ENCODE results near the gene LIPC. TPM values are rescaled to one million over a fixed set of nuclear protein-coding genes. Genes with fewer than 3 reads are reported as not detected.

The LIPC gene
- total and polyA plus RNA-seq, 7 experiments from 2014 or later = 0.46 to 5.1 (median 0.77) TPM

DNA sequence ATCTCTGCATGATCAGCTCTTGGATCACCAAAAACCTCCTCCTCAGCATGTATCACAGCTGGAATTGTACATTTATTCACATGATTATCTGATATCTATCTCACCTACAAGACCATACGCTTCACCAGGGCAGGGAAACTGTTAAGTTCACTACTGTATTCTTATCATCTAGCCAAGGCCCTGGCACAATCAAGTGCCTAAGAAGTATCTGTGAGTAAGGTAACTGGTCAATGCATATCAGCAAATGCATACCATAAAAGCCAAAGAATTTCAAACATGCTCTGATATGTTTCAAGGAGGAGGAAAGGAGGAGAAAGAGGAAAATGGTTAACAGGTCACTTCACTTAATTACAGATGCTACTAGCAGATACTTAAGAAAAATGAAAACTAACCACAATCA is 158.4 kb downstream of the LIPC start:
- POLR2A ChIA-PET = no interaction called here
- intact Hi-C loops (cut with micrococcal nuclease) = no loop called here
- no peak overlapping the region for H3K4me3 ChIP-seq (ENCODE audit: low read length)
- peaks cover 0 to 5% of the 10 kb centered on the region in 2 donors for H3K4me1 ChIP-seq (ENCODE audit: control insufficient read depth in 2 of 2, insufficient read depth in 2 of 2, low read length in 2 of 2)
- H3K27me3 Mint-ChIP-seq = no peaks in the 10 kb centered on the region
- H3K27ac ChIP-seq (ENCODE audit: low read depth, low read length) = no peak overlapping the region
- no peak for DNase-seq
- no peaks in the 10 kb centered on the region for H3K27me3 ChIP-seq (ENCODE audit: control insufficient read depth in 2 of 2, insufficient read depth in 2 of 2, low read length in 2 of 2)
- H3K9me3 Mint-ChIP-seq = no peaks in the 10 kb centered on the region
- H3K36me3 ChIP-seq (ENCODE audit: control insufficient read depth in 2 of 3, insufficient read depth in 3 of 3, low read length in 3 of 3) = peaks cover 0 to 3% (median 0%) of the 10 kb centered on the region in 3 experiments
- ATAC-seq = no peak
- H3K27ac Mint-ChIP-seq = peak overlapping the region in 4 of 9 donors; percentile 4 to 45 (median 19)
- H3K36me3 Mint-ChIP-seq = peaks cover 0 to 33% (median 8%) of the 10 kb centered on the region in 5 donors
- peaks cover 5 to 35% (median 10%) of the 10 kb centered on the region in 7 donors for H3K4me1 Mint-ChIP-seq
- H3K4me3 Mint-ChIP-seq = no peak overlapping the region
- CTCF ChIA-PET = no interaction called here
- H3K9me3 ChIP-seq (ENCODE audit: control insufficient read depth in 2 of 3, low read length in 3 of 3) = no peaks in the 10 kb centered on the region

DNA sequence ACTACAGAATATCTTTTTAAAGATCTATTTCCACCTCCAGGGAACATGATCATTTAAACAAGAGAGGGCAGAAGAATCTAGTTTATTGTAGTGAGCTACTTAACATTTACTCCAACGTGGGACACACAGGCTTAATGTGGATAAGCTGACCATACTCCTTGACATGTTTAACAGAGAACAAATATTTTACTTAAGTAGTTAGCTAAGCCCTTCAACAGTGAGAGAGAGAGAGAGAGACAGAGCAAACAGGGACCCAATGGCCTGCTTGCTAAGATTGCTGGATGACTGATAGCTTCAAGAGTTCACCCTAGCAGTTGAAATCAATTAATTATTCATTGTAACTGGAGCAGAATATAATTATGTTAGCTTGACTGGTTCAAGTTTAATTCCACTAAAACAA is 159.1 kb downstream of the LIPC start:
- intact Hi-C loops (cut with micrococcal nuclease) = no loop called here
- Mint-ChIP-seq H3K4me1 (peaks cover 0 to 34% (median 5%) of the 10 kb centered on the region in 7 donors), H3K9me3 (no peaks in the 10 kb centered on the region), H3K36me3 (peaks cover 0 to 33% (median 10%) of the 10 kb centered on the region in 5 donors), H3K27ac (peak overlapping the region in 4 of 9 donors; percentile 0 to 29 (median 16)), H3K4me3 (no peak overlapping the region), H3K27me3 (no peaks in the 10 kb centered on the region)
- no peaks in the 10 kb centered on the region for H3K27me3 ChIP-seq (ENCODE audit: control insufficient read depth in 2 of 2, insufficient read depth in 2 of 2, low read length in 2 of 2)
- CTCF ChIA-PET = no interaction called here
- H3K9me3 ChIP-seq (ENCODE audit: control insufficient read depth in 2 of 3, low read length in 3 of 3) = no peaks in the 10 kb centered on the region
- no peaks in the 10 kb centered on the region for H3K4me1 ChIP-seq (ENCODE audit: control insufficient read depth in 2 of 2, insufficient read depth in 2 of 2, low read length in 2 of 2)
- no peak overlapping the region for H3K4me3 ChIP-seq (ENCODE audit: low read length)
- ATAC-seq = no peak
- no peak overlapping the region for H3K27ac ChIP-seq (ENCODE audit: low read depth, low read length)
- POLR2A ChIA-PET = interaction anchor here (0.7 kb wide), 2 partner anchors 156 to 294 kb away, joined by 3 to 5 read pairs; no protein-coding TSS in a partner anchor
- no peak for DNase-seq
- peaks cover 0 to 3% (median 0%) of the 10 kb centered on the region in 3 experiments for H3K36me3 ChIP-seq (ENCODE audit: control insufficient read depth in 2 of 3, insufficient read depth in 3 of 3, low read length in 3 of 3)

DNA sequence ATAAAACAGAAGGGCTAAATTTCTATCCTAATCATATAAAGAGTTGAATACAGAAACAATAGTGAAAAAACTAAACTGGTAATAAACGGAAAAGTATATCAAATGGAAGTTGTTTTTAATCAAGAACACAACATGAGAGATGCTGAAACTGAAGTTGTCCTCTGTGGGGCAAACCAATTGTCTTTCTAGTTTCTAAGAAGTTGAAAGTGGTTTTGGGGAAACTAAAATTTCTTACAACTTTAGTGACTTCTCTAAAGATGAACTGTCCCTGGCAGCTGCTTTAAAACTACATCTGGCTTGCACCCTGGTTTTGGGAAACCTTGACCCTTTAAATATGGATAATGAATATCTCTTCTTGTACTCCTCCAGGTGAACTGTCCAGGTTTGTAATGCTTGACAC is 162.1 kb downstream of the LIPC start:
- ChIA-PET CTCF (no interaction called here), POLR2A (no interaction called here)
- Histone ChIP-seq H3K27ac (ENCODE audit: low read depth, low read length) (no peak overlapping the region), H3K36me3 (ENCODE audit: control insufficient read depth in 2 of 3, insufficient read depth in 3 of 3, low read length in 3 of 3) (peaks cover 0 to 14% (median 0%) of the 10 kb centered on the region in 3 experiments), H3K9me3 (ENCODE audit: control insufficient read depth in 2 of 3, low read length in 3 of 3) (no peaks in the 10 kb centered on the region), H3K4me1 (ENCODE audit: control insufficient read depth in 2 of 2, insufficient read depth in 2 of 2, low read length in 2 of 2) (no peaks in the 10 kb centered on the region), H3K4me3 (ENCODE audit: low read length) (no peak overlapping the region), H3K27me3 (ENCODE audit: control insufficient read depth in 2 of 2, insufficient read depth in 2 of 2, low read length in 2 of 2) (no peaks in the 10 kb centered on the region)
- intact Hi-C loops (cut with micrococcal nuclease) = no loop called here
- ATAC-seq (no peak), DNase-seq (no peak)
- H3K4me3 Mint-ChIP-seq = peak overlapping the region in 1 of 10 donors; percentile 16
- peak overlapping the region in 1 of 9 donors; percentile 16 for H3K27ac Mint-ChIP-seq
- no peaks in the 10 kb centered on the region for H3K9me3 Mint-ChIP-seq
- peaks cover 0 to 41% (median 5%) of the 10 kb centered on the region in 7 donors for H3K4me1 Mint-ChIP-seq
- no peaks in the 10 kb centered on the region for H3K27me3 Mint-ChIP-seq
- peaks cover 7 to 49% (median 20%) of the 10 kb centered on the region in 5 donors for H3K36me3 Mint-ChIP-seq

DNA sequence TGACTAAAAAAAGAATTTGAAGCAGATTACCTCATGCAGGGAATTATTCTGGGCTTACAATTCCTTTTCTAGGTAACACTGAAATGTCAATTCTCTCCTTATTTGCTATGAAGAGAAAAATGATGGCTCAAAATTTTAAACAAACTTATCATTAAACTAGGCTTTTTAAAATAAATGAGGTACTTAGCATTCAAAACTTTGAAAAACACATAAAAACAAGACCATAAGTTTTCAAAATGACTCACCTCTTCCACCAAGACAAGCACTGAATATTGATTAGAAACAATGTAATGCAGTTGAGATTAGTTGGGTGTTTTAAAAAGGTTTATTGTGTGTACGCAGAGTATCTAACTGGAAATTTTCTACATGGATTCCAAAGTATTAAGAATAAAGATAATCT is 163.1 kb downstream of the LIPC start:
- no peak overlapping the region for H3K4me3 Mint-ChIP-seq
- H3K27me3 Mint-ChIP-seq = no peaks in the 10 kb centered on the region
- H3K4me1 Mint-ChIP-seq = peaks cover 0 to 41% (median 4%) of the 10 kb centered on the region in 7 donors
- H3K27ac Mint-ChIP-seq = peak overlapping the region in 2 of 9 donors; percentile 30 to 42
- intact Hi-C loops (cut with micrococcal nuclease) = no loop called here
- Histone ChIP-seq H3K4me1 (ENCODE audit: control insufficient read depth in 2 of 2, insufficient read depth in 2 of 2, low read length in 2 of 2) (no peaks in the 10 kb centered on the region), H3K36me3 (ENCODE audit: control insufficient read depth in 2 of 3, insufficient read depth in 3 of 3, low read length in 3 of 3) (peaks cover 0 to 14% (median 0%) of the 10 kb centered on the region in 3 experiments), H3K4me3 (ENCODE audit: low read length) (no peak overlapping the region), H3K27ac (ENCODE audit: low read depth, low read length) (no peak overlapping the region), H3K9me3 (ENCODE audit: control insufficient read depth in 2 of 3, low read length in 3 of 3) (no peaks in the 10 kb centered on the region), H3K27me3 (ENCODE audit: control insufficient read depth in 2 of 2, insufficient read depth in 2 of 2, low read length in 2 of 2) (no peaks in the 10 kb centered on the region)
- peaks cover 7 to 51% (median 20%) of the 10 kb centered on the region in 5 donors for H3K36me3 Mint-ChIP-seq
- CTCF ChIA-PET = no interaction called here
- ATAC-seq = no peak
- DNase-seq = no peak
- peaks cover 0 to 3% (median 0%) of the 10 kb centered on the region in 11 donors for H3K9me3 Mint-ChIP-seq
- POLR2A ChIA-PET = no interaction called here

DNA sequence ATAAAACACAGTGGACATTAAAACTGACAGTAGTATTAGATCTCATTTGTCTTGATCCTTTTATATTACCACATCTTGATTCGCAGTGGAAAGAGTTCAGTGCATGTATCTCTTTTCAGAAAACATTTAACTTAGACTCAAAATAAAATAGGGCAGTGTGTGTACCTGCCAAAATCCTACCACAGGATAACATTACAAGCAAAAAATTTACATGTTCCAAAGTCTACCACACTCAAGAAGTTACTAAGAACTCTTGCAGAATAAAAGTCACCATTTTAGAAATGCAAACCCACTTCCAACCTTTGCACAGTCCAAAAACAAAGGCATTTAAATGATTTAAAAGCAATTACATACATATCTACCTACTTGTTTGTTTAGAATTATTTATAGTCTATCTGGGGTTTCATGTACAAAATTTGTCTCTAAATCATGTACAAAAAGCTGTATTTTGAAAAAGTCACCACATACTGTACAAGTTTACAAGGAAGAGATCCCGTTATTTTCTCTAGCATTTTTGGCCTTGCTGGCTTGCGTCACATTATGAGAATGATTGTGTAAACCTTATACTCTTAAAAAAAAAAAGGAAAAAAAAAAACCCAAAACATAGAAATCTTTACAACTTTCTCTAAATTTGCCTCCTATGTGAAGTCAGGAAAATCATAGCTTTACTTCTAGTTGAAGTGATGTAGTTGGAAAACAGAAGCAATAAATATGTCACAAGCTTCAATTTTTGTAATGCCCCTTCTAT is 163.9 kb downstream of the LIPC start:
- H3K4me1 ChIP-seq (ENCODE audit: control insufficient read depth in 2 of 2, insufficient read depth in 2 of 2, low read length in 2 of 2) = no peaks in the 10 kb centered on the region
- H3K4me3 ChIP-seq (ENCODE audit: low read length) = no peak overlapping the region
- ChIA-PET POLR2A (no interaction called here), CTCF (no interaction called here)
- intact Hi-C loops (cut with micrococcal nuclease) = no loop called here
- Mint-ChIP-seq H3K9me3 (peaks cover 0 to 3% (median 0%) of the 10 kb centered on the region in 11 donors), H3K27me3 (no peaks in the 10 kb centered on the region), H3K4me3 (no peak overlapping the region), H3K27ac (peak overlapping the region in 2 of 9 donors; percentile 42 to 56), H3K36me3 (peaks cover 7 to 51% (median 24%) of the 10 kb centered on the region in 5 donors), H3K4me1 (peaks cover 0 to 41% (median 3%) of the 10 kb centered on the region in 7 donors)
- no peak for ATAC-seq
- H3K27me3 ChIP-seq (ENCODE audit: control insufficient read depth in 2 of 2, insufficient read depth in 2 of 2, low read length in 2 of 2) = no peaks in the 10 kb centered on the region
- H3K36me3 ChIP-seq (ENCODE audit: control insufficient read depth in 2 of 3, insufficient read depth in 3 of 3, low read length in 3 of 3) = peaks cover 0 to 14% (median 0%) of the 10 kb centered on the region in 3 experiments
- DNase-seq = no peak
- no peaks in the 10 kb centered on the region for H3K9me3 ChIP-seq (ENCODE audit: control insufficient read depth in 2 of 3, low read length in 3 of 3)
- no peak overlapping the region for H3K27ac ChIP-seq (ENCODE audit: low read depth, low read length)

DNA sequence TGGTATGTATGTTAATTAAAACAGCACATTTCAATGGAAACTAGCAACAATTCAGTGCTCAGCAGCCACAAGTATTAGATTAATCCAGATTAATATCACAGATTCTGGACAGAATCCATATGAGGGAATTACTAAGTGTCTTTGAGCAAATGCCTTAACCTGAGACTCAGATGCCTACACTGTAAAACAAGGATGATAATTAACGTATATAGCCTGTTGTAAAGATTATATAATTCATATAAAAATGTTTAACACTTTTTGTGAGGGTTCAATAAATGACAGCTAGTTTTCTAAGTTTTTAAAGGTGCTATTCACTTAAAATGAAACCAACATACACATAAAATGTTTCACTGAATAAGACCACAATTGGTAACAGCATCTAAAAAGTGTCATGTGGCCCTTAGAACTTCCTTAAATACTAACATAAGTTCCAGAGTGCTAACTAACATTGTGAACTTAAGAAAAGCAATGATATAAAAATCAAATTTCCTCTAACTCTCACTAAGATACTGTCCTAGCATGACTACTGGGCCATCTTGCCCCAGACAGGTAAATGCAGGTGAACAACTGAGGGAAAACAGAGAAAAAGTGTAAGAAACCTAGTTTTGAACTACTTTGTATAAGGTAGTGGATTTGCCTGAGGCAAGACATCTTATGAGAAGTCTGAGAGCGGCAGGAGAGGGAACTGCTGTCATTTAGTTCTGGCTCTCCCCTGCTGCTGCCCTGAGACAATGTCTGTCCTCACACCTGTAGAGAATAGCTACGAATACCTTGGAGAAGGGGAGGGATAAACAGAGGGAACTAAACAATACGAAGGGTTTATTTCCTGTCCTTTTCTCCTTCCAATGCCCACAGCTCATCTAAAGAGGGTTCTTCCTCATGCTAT is 166.4 kb downstream of the LIPC start:
- peaks cover 0 to 19% (median 0%) of the 10 kb centered on the region in 3 experiments for H3K36me3 ChIP-seq (ENCODE audit: control insufficient read depth in 2 of 3, insufficient read depth in 3 of 3, low read length in 3 of 3)
- Mint-ChIP-seq H3K4me3 (no peak overlapping the region), H3K9me3 (peaks cover 0 to 3% (median 0%) of the 10 kb centered on the region in 11 donors), H3K27me3 (no peaks in the 10 kb centered on the region), H3K36me3 (peaks cover 7 to 53% (median 34%) of the 10 kb centered on the region in 5 donors), H3K4me1 (peaks cover 0 to 38% (median 3%) of the 10 kb centered on the region in 7 donors), H3K27ac (peak overlapping the region in 6 of 9 donors; percentile 20 to 72 (median 60))
- H3K27me3 ChIP-seq (ENCODE audit: control insufficient read depth in 2 of 2, insufficient read depth in 2 of 2, low read length in 2 of 2) = no peaks in the 10 kb centered on the region
- CTCF ChIA-PET = interaction anchor here (0.6 kb wide), 1 partner anchor 640 kb away, joined by 4 read pairs; no protein-coding TSS in a partner anchor
- POLR2A ChIA-PET = no interaction called here
- DNase-seq = no peak
- H3K4me3 ChIP-seq (ENCODE audit: low read length) = no peak overlapping the region
- H3K9me3 ChIP-seq (ENCODE audit: control insufficient read depth in 2 of 3, low read length in 3 of 3) = no peaks in the 10 kb centered on the region
- H3K27ac ChIP-seq (ENCODE audit: low read depth, low read length) = no peak overlapping the region
- intact Hi-C loops (cut with micrococcal nuclease) = no loop called here
- ATAC-seq = no peak
- H3K4me1 ChIP-seq (ENCODE audit: control insufficient read depth in 2 of 2, insufficient read depth in 2 of 2, low read length in 2 of 2) = no peaks in the 10 kb centered on the region

Data from naive thymus-derived CD4-positive, alpha-beta T cell (primary cell).